ENCODE measurements around the gene MARCHF6.
"Not testable (repeated sequence)": the region's sequence is repeated elsewhere in the genome, so short reads cannot be mapped to it uniquely, and the experiment has no call there.

Gene MARCHF6

DNA sequence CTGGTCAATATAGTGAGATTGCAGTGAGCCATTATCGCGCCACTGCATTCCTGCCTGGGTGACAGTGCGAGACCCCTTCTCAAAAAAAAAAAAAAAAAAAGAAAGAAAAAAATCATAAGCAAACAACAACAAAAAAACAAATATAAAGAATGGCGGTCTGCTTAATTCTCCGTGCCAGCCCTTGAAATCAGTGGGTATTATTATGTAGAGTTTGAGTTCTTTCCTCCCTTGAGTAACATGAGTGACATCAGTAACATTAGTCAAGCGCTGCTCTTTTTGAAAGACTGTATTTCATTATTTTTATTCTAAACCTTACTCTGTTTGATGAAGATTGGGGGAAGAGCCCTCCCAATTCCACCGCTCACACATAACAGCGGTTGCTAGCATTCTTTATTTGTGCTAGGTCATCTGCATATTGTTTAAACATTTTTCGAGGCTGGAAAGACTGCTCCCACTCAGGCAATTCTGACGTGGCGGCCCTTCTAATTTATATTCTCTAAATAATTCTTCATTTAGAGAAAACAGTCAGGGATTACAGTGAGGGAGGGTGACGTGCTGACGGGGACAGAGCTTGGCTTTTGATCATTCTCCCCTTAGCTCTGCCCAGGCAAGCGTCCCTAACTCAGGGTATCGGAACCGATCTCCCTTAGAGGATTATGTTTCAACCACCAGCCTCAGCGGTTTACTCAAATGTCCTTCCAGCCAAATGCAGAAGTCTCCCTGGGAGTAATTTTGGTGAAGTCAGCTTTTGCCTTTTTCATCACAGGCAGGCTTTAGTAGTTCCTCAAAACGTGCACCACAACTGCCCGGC lies 860 bp upstream of the MARCHF6 start:
- DNase-seq, result peak; percentile 92 to 96

- peak; percentile 11 to 35 for DNase-seq
Measured at GRCh38 chr5:10354048-10354872, 765 bp downstream of the MARCHF6 start.

GRCh38 chr5:10355071-10355889 lies 1.8 kb downstream of the MARCHF6 start:
- DNase-seq, result peak in 1 of 2 donors; percentile 18

DNA sequence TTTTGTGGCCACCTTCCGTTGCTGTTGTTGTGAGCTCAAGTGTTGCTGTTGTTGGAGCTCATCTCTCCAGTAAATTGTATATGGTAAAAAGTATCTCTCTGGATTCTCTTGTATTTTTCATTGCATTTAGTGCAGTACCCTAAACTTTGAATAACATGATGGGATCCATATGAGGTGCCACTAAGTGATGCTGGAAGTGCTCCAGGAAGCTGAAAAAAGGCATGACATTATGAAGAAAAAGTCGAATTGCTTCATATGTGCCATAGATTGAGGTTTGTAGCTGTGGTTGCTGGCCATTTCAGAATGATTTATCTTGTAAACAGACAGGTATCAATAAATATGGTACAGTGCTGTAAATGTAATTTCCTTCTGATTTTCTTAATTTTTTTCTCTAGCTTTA lies 5.5 kb downstream of the MARCHF6 start:
- DNase-seq, result no peak

GRCh38 chr5:10360686-10361085 lies 7.2 kb downstream of the MARCHF6 start:
- peak; percentile 24 to 38 for DNase-seq

- DNase-seq, result no peak
Measured at GRCh38 chr5:10363519-10364185, 10.2 kb downstream of the MARCHF6 start.

- peak in 1 of 2 donors; percentile 24 for DNase-seq
Measured at GRCh38 chr5:10364186-10364689, 10.7 kb downstream of the MARCHF6 start.

GRCh38 chr5:10365782-10366181 lies 12.3 kb downstream of the MARCHF6 start:
- no peak for DNase-seq

DNA sequence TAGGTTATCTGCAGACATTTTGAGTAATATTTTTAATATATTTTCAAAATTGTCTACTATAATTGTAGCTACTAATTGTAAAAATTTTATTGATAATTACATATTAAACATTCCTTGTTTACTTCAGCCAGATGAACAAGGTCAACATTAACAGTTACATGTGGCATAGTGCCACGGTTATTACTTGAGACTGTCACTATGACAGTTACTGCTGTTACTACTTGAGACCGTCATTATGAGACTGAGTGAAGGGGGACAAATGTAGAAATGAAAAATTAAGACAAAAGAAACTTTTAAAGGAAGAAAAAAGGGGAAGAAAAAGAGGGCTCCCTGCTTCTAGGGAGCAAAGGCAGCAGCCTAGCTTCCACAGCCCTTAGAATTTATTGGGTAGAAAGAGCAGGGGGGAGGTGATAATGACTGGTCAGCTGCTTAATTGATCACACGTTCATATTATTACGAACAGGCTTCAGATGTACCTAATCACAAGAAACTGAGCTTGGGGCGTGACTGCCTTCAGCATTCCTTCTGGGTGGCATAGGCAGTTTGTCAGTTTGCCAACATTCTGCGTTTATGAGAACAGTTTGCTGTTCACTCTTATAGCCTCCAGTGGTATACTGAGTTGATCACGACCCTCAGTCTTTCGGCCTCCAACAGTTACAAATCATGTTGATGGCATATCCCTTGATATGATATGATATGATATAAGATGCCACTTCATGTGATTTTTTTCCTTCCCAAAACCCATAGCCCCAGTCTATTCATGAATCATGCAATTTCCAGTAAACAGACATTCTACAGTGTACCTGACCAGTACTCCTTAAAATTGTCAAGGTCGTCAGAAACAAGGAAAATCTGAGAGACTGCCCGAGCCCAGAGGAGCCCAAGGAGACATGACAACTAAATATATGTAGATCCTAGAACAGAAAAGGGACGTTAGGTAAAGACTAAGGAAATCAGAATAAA lies 13.1 kb downstream of the MARCHF6 start:
- no peak for DNase-seq

- no peak for DNase-seq
Measured at GRCh38 chr5:10367579-10367978, 14.1 kb downstream of the MARCHF6 start.

DNA sequence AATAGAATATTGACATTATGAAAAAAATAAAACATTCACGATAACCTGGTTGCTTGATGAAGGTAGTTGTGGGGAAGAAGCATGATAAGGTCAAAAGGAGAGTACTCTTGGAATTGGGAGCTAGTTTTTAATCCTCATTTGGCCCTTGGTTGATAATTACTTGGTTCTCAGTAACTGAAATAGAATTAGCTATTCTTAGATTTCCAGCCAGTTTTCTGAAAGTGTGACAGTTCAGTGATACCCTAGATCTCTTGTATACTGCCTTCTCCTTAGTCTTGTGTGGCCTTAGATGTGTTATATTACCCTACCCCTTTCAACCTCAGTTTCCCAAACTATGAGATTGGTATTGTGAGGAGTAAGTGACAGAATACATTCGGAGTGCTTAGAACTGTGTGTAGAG lies 17.4 kb downstream of the MARCHF6 start:
- DNase-seq, result no peak

- DNase-seq, result not testable (repeated sequence)
Measured at GRCh38 chr5:10371369-10371768, 17.9 kb downstream of the MARCHF6 start.

- no peak for DNase-seq
Measured at GRCh38 chr5:10372726-10373709, 19.5 kb downstream of the MARCHF6 start.

DNA sequence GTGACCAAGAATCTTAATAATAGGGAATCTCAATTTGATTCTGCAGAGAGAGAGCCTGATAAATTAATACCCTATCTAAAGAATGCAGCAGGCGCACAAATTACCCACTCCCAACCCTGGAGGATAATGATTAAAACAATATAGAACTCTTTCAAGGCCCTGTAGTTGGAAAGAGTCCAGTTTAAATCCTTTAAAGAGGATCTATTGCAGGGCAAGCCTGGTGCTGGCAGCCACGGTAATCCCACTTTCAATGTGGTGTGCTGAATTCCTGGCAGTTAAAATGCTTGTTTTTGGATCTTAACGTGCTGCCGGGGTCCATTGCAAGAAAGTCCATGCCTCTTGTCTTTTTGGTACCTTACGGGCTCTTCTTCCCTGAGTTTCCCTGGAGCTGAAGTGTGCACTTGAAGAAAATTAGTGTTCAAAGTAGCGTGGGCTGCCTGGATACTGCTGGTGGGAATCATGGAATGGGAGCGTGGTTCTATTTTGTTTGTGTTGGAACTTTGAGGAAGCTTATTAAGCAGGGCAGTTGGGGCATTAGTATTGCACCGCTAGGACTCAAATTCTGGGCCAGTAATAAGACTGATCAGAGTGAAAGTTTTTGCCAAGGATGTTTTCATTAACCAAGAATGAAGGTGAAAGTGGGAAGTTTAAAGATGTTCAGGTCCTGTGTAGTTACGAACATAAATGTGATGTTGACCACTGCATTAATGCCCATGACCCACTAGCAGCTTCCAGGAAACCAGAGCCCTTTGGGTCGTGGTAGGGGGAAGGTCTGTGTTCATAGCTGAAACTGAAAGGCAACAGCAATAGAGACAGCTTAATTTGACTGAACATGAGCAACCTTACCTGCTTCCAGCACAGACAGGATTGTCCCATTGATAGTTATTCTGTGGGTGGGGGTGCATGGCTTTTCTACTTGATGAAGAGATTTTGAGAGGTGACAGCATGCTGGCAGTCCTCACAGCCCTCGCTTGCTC lies 20.8 kb downstream of the MARCHF6 start:
- DNase-seq, result no peak

GRCh38 chr5:10375146-10375545 lies 21.7 kb downstream of the MARCHF6 start:
- not testable (repeated sequence) for DNase-seq

DNA sequence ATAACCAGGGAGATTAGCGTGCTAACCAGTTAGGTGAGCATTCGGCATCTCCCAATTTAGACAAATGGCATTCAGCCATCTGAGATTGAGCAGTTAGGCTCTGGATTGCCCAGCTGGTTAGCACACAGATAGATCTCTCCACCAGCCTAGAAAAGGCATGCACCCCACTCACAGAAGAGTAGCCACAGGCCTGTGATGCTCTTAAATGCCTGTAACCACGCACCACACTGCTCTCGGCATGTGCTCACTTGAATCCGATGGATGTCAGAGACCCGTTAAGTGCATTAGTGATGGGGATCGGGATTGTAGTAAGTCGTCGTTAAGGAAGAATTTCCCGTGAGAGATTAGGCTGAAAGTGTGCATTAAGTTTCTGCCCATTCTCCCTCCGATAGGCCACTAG lies 23.0 kb downstream of the MARCHF6 start:
- no peak for DNase-seq

- no peak for DNase-seq
Measured at GRCh38 chr5:10377081-10377480, 23.6 kb downstream of the MARCHF6 start.

DNA sequence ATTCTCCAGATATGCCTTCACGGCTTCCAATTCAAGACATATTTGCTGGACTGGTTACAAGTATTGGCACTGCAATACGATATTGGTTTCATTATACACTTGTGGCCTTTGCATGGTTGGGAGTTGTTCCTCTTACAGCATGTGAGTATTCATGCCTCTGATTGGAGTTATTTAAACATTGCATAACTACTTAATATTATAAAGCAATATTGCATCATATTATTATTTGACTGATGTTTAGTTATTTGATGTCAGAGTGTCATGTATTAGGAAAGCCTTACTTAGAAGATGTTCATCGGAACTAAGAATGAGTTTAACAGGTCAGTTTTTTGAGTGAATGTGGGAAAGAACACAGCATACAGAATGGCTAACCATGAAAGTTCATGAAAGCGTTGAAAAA lies 28.3 kb downstream of the MARCHF6 start:
- peak in 1 of 2 donors; percentile 52 for DNase-seq
